ENCODE measurements around the gene ADISSP.
A peak's percentile ranks its signal among the peaks of the same experiment; 100 is the strongest.

Gene ADISSP

DNA sequence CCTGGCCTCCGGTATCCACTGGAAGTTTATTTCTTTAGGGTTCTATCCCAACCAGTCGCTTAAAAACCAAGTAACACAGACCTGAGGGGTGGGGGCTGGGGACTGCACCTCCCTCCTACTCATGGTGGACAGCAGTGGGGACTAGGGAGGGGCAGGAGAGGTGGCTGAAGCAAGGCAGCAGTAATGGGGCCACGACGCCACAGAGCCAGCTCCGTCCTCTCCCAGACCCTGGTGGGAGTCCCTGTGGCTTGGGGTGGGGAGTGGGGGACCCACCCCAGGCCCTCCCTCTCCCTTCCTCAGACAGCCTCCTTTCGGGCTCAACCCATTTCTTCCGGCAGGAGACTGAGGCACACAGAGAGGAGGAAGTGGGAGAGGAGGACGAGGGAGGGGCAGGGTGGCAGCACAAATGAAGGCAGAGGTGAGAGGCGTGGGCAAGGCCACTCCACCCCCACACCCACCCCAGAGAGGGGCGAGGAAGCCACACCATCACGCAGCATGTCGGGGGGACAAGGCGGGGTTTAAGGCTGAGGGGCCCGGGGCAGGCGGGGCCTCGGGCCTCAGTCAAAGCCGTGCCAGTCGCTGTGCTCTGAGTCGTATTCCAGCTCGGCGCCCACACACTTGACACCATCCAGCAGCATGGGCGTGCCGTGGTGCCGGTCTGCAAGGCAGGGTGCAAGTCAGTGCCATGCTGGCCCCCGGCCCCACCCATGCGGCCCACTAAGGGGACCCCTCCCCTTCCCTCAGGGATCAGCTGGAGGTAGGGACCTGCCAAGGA is 13.9 kb downstream of the ADISSP start:
- H2AFZ ChIP-seq (ENCODE audit: insufficient read depth, low read length, poor library complexity), result no peak overlapping the region
- H3K4me3 ChIP-seq (ENCODE audit: low read depth, low read length), result no peak overlapping the region

DNA sequence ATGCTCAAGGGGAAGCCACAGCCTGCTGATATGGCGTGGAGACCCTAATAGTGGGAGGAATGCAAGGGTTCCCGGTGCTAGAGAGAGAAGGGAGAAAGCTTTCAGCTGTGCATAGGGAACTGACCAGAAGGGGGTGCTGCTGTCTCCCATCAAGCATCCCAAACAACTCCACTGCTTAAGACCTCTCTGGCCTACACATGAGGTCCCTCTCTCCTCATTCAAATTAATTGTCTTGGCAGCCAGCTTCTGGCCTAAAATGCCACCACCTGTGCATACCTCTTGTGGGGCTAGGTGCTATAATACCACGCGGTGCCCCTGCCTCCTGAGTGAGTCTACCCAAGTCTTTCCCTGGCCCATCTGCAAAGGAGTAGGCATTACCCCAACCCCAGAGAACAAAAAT is 14.5 kb downstream of the ADISSP start:
- H2AFZ ChIP-seq (ENCODE audit: insufficient read depth, low read length, poor library complexity), result no peak overlapping the region
- no peak overlapping the region for H2BK120ac ChIP-seq (ENCODE audit: insufficient read depth, low read length, poor library complexity)
- no peak overlapping the region for H2BK5ac ChIP-seq (ENCODE audit: low read depth, low read length, poor library complexity)
- no peak overlapping the region for H3K9ac ChIP-seq (ENCODE audit: low read length)
- no peak overlapping the region for H3K4ac ChIP-seq (ENCODE audit: low read depth, low read length)
- H3K23ac ChIP-seq (ENCODE audit: low read length), result no peak overlapping the region
- no CpG with 5 or more reads among the region's 4 CpGs for WGBS (ENCODE audit: extremely low coverage, insufficient coverage, insufficient read length)
- no peak overlapping the region for H2AK5ac ChIP-seq (ENCODE audit: low read length)
- no peak overlapping the region for H3K18ac ChIP-seq (ENCODE audit: low read length)
- H3K4me3 ChIP-seq (ENCODE audit: low read depth, low read length), result no peak overlapping the region
- H3K36me3 ChIP-seq (ENCODE audit: control insufficient read depth in 1 of 2, insufficient read depth in 2 of 2, low read length in 2 of 2), result peaks cover under 1 to 1% of the 10 kb centered on the region in 2 experiments
- no peak overlapping the region for H3K14ac ChIP-seq (ENCODE audit: low read length)
- no peak overlapping the region for H4K91ac ChIP-seq (ENCODE audit: low read depth, low read length)
- H3K4me2 ChIP-seq (ENCODE audit: low read length), result no peak overlapping the region
- H3K27me3 ChIP-seq (ENCODE audit: insufficient read depth, low read length), result peaks cover 36% of the 10 kb centered on the region
- H3K79me1 ChIP-seq (ENCODE audit: low read length), result no peaks in the 10 kb centered on the region
- H3K27ac ChIP-seq (ENCODE audit: low read depth, low read length), result no peak overlapping the region
- peak in 1 of 2 donors; percentile 63 for DNase-seq
- no peak overlapping the region for H4K12ac ChIP-seq (ENCODE audit: low read depth, low read length)
- H4K8ac ChIP-seq (ENCODE audit: low read depth, low read length), result no peak overlapping the region
- peaks cover 3 to 5% of the 10 kb centered on the region in 2 experiments for H3K4me1 ChIP-seq (ENCODE audit: control insufficient read depth in 1 of 2, insufficient read depth in 2 of 2, low read length in 2 of 2)
- peaks cover 8% of the 10 kb centered on the region for H3K9me3 ChIP-seq (ENCODE audit: insufficient read depth, low read depth, low read length)
- no peaks in the 10 kb centered on the region for H3K79me2 ChIP-seq (ENCODE audit: control insufficient read depth, insufficient read depth, low read length, poor library complexity)
- no peak overlapping the region for H2BK12ac ChIP-seq (ENCODE audit: low read length)

More for the DNA sequence above, 13.9 kb downstream of the ADISSP start:
- no peak overlapping the region for H3K23ac ChIP-seq (ENCODE audit: low read length)
- no peak overlapping the region for H2AK5ac ChIP-seq (ENCODE audit: low read length)
- H2BK12ac ChIP-seq (ENCODE audit: low read length), result no peak overlapping the region
- no peak overlapping the region for H2BK120ac ChIP-seq (ENCODE audit: insufficient read depth, low read length, poor library complexity)
- no peaks in the 10 kb centered on the region for H3K79me2 ChIP-seq (ENCODE audit: control insufficient read depth, insufficient read depth, low read length, poor library complexity)
- no CpG with 5 or more reads among the region's 26 CpGs for WGBS (ENCODE audit: extremely low coverage, insufficient coverage, insufficient read length)
- H3K27ac ChIP-seq (ENCODE audit: low read depth, low read length), result no peak overlapping the region
- H4K12ac ChIP-seq (ENCODE audit: low read depth, low read length), result no peak overlapping the region
- peaks cover 4% of the 10 kb centered on the region in 2 experiments for H3K36me3 ChIP-seq (ENCODE audit: control insufficient read depth in 1 of 2, insufficient read depth in 2 of 2, low read length in 2 of 2)
- no peak for DNase-seq
- H3K9ac ChIP-seq (ENCODE audit: low read length), result no peak overlapping the region
- peaks cover 35% of the 10 kb centered on the region for H3K27me3 ChIP-seq (ENCODE audit: insufficient read depth, low read length)
- H3K4ac ChIP-seq (ENCODE audit: low read depth, low read length), result no peak overlapping the region
- H3K9me3 ChIP-seq (ENCODE audit: insufficient read depth, low read depth, low read length), result peaks cover 7% of the 10 kb centered on the region
- no peaks in the 10 kb centered on the region for H3K79me1 ChIP-seq (ENCODE audit: low read length)
- no peak overlapping the region for H4K91ac ChIP-seq (ENCODE audit: low read depth, low read length)
- H3K18ac ChIP-seq (ENCODE audit: low read length), result no peak overlapping the region
- H2BK5ac ChIP-seq (ENCODE audit: low read depth, low read length, poor library complexity), result no peak overlapping the region
- no peak overlapping the region for H3K4me2 ChIP-seq (ENCODE audit: low read length)
- H3K14ac ChIP-seq (ENCODE audit: low read length), result no peak overlapping the region
- H4K8ac ChIP-seq (ENCODE audit: low read depth, low read length), result no peak overlapping the region
- peaks cover 3 to 5% of the 10 kb centered on the region in 2 experiments for H3K4me1 ChIP-seq (ENCODE audit: control insufficient read depth in 1 of 2, insufficient read depth in 2 of 2, low read length in 2 of 2)

DNA sequence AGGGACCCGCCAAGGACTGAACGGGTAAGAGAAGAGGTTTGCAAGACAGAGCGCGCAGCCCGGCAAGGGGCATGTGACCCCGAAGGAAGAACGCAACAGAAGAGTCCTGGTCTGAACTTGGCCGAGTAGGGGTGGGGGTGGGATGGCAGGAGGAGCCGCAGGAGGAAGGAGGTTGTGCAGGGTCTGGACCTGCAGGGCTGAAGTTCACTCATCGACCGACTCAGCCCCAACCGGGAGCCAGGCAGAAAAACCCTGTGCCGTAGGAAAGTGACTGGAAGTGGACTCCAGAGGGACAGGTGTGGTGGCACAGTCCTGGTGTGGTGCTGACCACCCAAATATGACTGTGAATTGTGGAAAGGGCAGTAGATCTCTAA is 15.2 kb downstream of the ADISSP start:
- Histone ChIP-seq H2BK5ac (ENCODE audit: low read depth, low read length, poor library complexity) (no peak overlapping the region), H3K79me2 (ENCODE audit: control insufficient read depth, insufficient read depth, low read length, poor library complexity) (no peaks in the 10 kb centered on the region), H3K79me1 (ENCODE audit: low read length) (no peaks in the 10 kb centered on the region), H3K18ac (ENCODE audit: low read length) (no peak overlapping the region), H2AFZ (ENCODE audit: insufficient read depth, low read length, poor library complexity) (no peak overlapping the region), H3K4me2 (ENCODE audit: low read length) (peak overlapping the region; percentile 60), H3K36me3 (ENCODE audit: control insufficient read depth in 1 of 2, insufficient read depth in 2 of 2, low read length in 2 of 2) (no peaks in the 10 kb centered on the region), H3K9me3 (ENCODE audit: insufficient read depth, low read depth, low read length) (peaks cover 8% of the 10 kb centered on the region), H3K4ac (ENCODE audit: low read depth, low read length) (no peak overlapping the region), H3K23ac (ENCODE audit: low read length) (no peak overlapping the region), H3K27ac (ENCODE audit: low read depth, low read length) (no peak overlapping the region), H4K12ac (ENCODE audit: low read depth, low read length) (no peak overlapping the region), H3K14ac (ENCODE audit: low read length) (no peak overlapping the region), H2BK120ac (ENCODE audit: insufficient read depth, low read length, poor library complexity) (no peak overlapping the region), H4K8ac (ENCODE audit: low read depth, low read length) (no peak overlapping the region), H2BK12ac (ENCODE audit: low read length) (no peak overlapping the region), H3K27me3 (ENCODE audit: insufficient read depth, low read length) (peaks cover 36% of the 10 kb centered on the region), H3K4me1 (ENCODE audit: control insufficient read depth in 1 of 2, insufficient read depth in 2 of 2, low read length in 2 of 2) (peaks cover 3 to 5% of the 10 kb centered on the region in 2 experiments), H3K4me3 (ENCODE audit: low read depth, low read length) (no peak overlapping the region), H3K9ac (ENCODE audit: low read length) (no peak overlapping the region), H2AK5ac (ENCODE audit: low read length) (no peak overlapping the region), H4K91ac (ENCODE audit: low read depth, low read length) (no peak overlapping the region)
- DNase-seq, result peak in 1 of 2 donors; percentile 27
- no CpG with 5 or more reads among the region's 13 CpGs for WGBS (ENCODE audit: extremely low coverage, insufficient coverage, insufficient read length)

DNA sequence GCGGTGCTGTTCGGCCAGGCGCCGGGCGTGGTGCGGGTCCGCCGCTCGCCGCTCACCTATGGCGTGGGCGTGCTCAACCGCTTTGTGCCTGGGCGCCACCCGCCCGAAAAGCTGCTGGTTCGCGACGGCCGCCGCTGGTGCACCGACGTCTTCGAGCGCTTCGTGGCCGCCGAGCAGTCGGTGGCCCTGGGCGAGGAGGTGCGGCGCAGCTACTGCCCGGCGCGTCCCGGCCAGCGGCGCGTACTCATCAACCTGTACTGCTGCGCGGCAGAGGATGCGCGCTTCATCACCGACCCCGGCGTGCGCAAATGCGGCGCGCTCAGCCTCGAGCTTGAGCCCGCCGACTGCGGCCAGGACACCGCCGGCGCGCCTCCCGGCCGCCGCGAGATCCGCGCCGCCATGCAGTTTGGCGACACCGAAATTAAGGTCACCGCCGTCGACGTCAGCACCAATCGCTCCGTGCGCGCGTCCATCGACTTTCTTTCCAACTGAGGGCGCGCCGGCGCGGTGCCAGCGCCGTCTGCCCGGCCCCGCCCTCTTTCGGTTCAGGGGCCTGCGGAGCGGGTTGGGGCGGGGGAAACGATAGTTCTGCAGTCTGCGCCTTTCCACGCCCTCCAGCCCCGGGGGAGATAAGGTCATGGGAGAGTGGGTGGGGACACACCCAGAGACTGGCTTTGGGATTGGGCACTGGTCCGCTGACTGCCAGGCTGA is 15.7 kb downstream of the ADISSP start:
- Histone ChIP-seq H3K4me3 (ENCODE audit: low read depth, low read length) (peak overlapping the region; percentile 63), H3K4me1 (ENCODE audit: control insufficient read depth in 1 of 2, insufficient read depth in 2 of 2, low read length in 2 of 2) (peaks cover 3 to 5% of the 10 kb centered on the region in 2 experiments), H4K91ac (ENCODE audit: low read depth, low read length) (no peak overlapping the region), H2BK12ac (ENCODE audit: low read length) (no peak overlapping the region), H3K36me3 (ENCODE audit: control insufficient read depth in 1 of 2, insufficient read depth in 2 of 2, low read length in 2 of 2) (no peaks in the 10 kb centered on the region), H2AK5ac (ENCODE audit: low read length) (no peak overlapping the region), H3K79me2 (ENCODE audit: control insufficient read depth, insufficient read depth, low read length, poor library complexity) (no peaks in the 10 kb centered on the region), H4K12ac (ENCODE audit: low read depth, low read length) (no peak overlapping the region), H3K79me1 (ENCODE audit: low read length) (no peaks in the 10 kb centered on the region), H3K9ac (ENCODE audit: low read length) (no peak overlapping the region), H2AFZ (ENCODE audit: insufficient read depth, low read length, poor library complexity) (no peak overlapping the region), H3K4me2 (ENCODE audit: low read length) (peak overlapping the region; percentile 60), H3K9me3 (ENCODE audit: insufficient read depth, low read depth, low read length) (peaks cover 8% of the 10 kb centered on the region), H2BK5ac (ENCODE audit: low read depth, low read length, poor library complexity) (no peak overlapping the region), H3K23ac (ENCODE audit: low read length) (no peak overlapping the region), H3K14ac (ENCODE audit: low read length) (no peak overlapping the region), H3K4ac (ENCODE audit: low read depth, low read length) (no peak overlapping the region), H3K27me3 (ENCODE audit: insufficient read depth, low read length) (peaks cover 36% of the 10 kb centered on the region), H4K8ac (ENCODE audit: low read depth, low read length) (no peak overlapping the region), H2BK120ac (ENCODE audit: insufficient read depth, low read length, poor library complexity) (no peak overlapping the region), H3K18ac (ENCODE audit: low read length) (no peak overlapping the region), H3K27ac (ENCODE audit: low read depth, low read length) (no peak overlapping the region)
- WGBS (ENCODE audit: extremely low coverage, insufficient coverage, insufficient read length), result no CpG with 5 or more reads among the region's 95 CpGs
- DNase-seq, result peak in 1 of 2 donors; percentile 47

Data from trophoblast cell (in vitro differentiated cells and primary cell).